ENCODE measurements around the gene SLC1A3. TPM values are rescaled to one million over a fixed set of nuclear protein-coding genes. Genes with fewer than 3 reads are reported as not detected.

The SLC1A3 gene
- total and polyA plus RNA-seq, 7 experiments from 2014 or later: 0.32 to 3.1 (median 0.62) TPM; not detected in 3

GRCh38 chr5:36607838-36608783, 1.7 kb downstream of the SLC1A3 start:
- no peaks in the 10 kb centered on the region for H3K4me1 ChIP-seq (ENCODE audit: control insufficient read depth in 2 of 2, insufficient read depth in 2 of 2, low read length in 2 of 2)
- H3K27me3 ChIP-seq (ENCODE audit: control insufficient read depth in 2 of 2, insufficient read depth in 2 of 2, low read length in 2 of 2): no peaks in the 10 kb centered on the region
- Mint-ChIP-seq H3K36me3 (no peaks in the 10 kb centered on the region), H3K27me3 (peaks cover 56 to 78% (median 69%) of the 10 kb centered on the region in 5 donors), H3K9me3 (peaks cover 0 to 5% (median 0%) of the 10 kb centered on the region in 11 donors), H3K4me1 (peaks cover 8 to 17% (median 14%) of the 10 kb centered on the region in 7 donors), H3K27ac (no peak overlapping the region), H3K4me3 (no peak overlapping the region)
- no peak for DNase-seq
- no peak overlapping the region for H3K4me3 ChIP-seq (ENCODE audit: low read length)
- H3K9me3 ChIP-seq (ENCODE audit: control insufficient read depth in 2 of 3, low read length in 3 of 3): no peaks in the 10 kb centered on the region
- ChIA-PET POLR2A (no interaction called here), CTCF (no interaction called here)
- intact Hi-C loops (cut with micrococcal nuclease): no loop called here
- H3K36me3 ChIP-seq (ENCODE audit: control insufficient read depth in 2 of 3, insufficient read depth in 3 of 3, low read length in 3 of 3): no peaks in the 10 kb centered on the region
- H3K27ac ChIP-seq (ENCODE audit: low read depth, low read length): no peak overlapping the region
- no peak for ATAC-seq

GRCh38 chr5:36610621-36611020, 4.2 kb downstream of the SLC1A3 start:
- H3K4me3 Mint-ChIP-seq: no peak overlapping the region
- ChIA-PET POLR2A (no interaction called here), CTCF (no interaction called here)
- H3K9me3 Mint-ChIP-seq: peaks cover 0 to 5% (median 0%) of the 10 kb centered on the region in 11 donors
- no peak for ATAC-seq
- no peak overlapping the region for H3K27ac Mint-ChIP-seq
- H3K36me3 Mint-ChIP-seq: no peaks in the 10 kb centered on the region
- H3K4me1 Mint-ChIP-seq: peaks cover 8 to 17% (median 13%) of the 10 kb centered on the region in 7 donors
- Histone ChIP-seq H3K27me3 (ENCODE audit: control insufficient read depth in 2 of 2, insufficient read depth in 2 of 2, low read length in 2 of 2) (no peaks in the 10 kb centered on the region), H3K36me3 (ENCODE audit: control insufficient read depth in 2 of 3, insufficient read depth in 3 of 3, low read length in 3 of 3) (no peaks in the 10 kb centered on the region), H3K27ac (ENCODE audit: low read depth, low read length) (no peak overlapping the region), H3K9me3 (ENCODE audit: control insufficient read depth in 2 of 3, low read length in 3 of 3) (no peaks in the 10 kb centered on the region), H3K4me3 (ENCODE audit: low read length) (no peak overlapping the region), H3K4me1 (ENCODE audit: control insufficient read depth in 2 of 2, insufficient read depth in 2 of 2, low read length in 2 of 2) (no peaks in the 10 kb centered on the region)
- intact Hi-C loops (cut with micrococcal nuclease): no loop called here
- H3K27me3 Mint-ChIP-seq: peaks cover 40 to 62% (median 52%) of the 10 kb centered on the region in 5 donors
- DNase-seq: no peak

DNA sequence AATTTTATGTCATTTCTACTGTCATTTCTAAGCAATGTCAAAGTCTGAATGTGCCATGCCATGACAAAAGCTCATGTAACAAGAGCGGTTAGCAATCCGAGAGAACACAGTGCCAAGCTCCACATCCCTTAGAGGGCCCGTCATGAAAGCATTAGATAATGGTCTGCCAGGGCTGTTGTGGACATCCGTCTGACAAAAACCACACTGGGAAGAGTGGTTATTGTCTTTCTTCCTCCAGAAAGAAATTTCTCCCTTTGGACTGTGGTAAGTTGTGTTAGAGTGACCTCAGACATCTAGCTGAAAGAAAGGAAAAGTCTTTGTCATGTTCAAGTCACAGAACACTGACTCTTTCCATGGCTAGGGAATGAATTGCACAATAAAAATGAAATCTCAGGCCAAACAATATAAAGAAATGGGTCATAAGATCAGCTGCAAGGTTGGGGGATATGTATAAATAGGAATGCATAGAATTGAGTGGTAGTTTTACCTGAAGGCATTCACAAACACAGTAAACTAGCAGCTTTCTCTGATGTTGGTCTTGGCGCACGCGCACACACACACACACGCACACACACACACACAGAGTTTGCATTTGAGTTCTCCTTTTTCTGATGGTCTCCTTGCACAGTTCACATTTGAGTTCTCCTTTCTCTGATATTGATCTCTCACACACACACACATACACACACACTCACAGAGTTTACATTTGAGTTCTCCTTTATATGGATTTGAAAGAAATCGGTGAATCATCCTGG, 5.3 kb downstream of the SLC1A3 start:
- CTCF ChIA-PET: no interaction called here
- ATAC-seq: no peak
- H3K9me3 Mint-ChIP-seq: peaks cover 0 to 5% (median 0%) of the 10 kb centered on the region in 11 donors
- Histone ChIP-seq H3K9me3 (ENCODE audit: control insufficient read depth in 2 of 3, low read length in 3 of 3) (no peaks in the 10 kb centered on the region), H3K27me3 (ENCODE audit: control insufficient read depth in 2 of 2, insufficient read depth in 2 of 2, low read length in 2 of 2) (no peaks in the 10 kb centered on the region), H3K36me3 (ENCODE audit: control insufficient read depth in 2 of 3, insufficient read depth in 3 of 3, low read length in 3 of 3) (no peaks in the 10 kb centered on the region), H3K4me1 (ENCODE audit: control insufficient read depth in 2 of 2, insufficient read depth in 2 of 2, low read length in 2 of 2) (no peaks in the 10 kb centered on the region), H3K4me3 (ENCODE audit: low read length) (no peak overlapping the region), H3K27ac (ENCODE audit: low read depth, low read length) (no peak overlapping the region)
- no peak overlapping the region for H3K27ac Mint-ChIP-seq
- H3K27me3 Mint-ChIP-seq: peaks cover 29 to 53% (median 47%) of the 10 kb centered on the region in 5 donors
- no peak for DNase-seq
- peaks cover 3 to 7% (median 6%) of the 10 kb centered on the region in 7 donors for H3K4me1 Mint-ChIP-seq
- no peaks in the 10 kb centered on the region for H3K36me3 Mint-ChIP-seq
- no peak overlapping the region for H3K4me3 Mint-ChIP-seq
- POLR2A ChIA-PET: no interaction called here
- intact Hi-C loops (cut with micrococcal nuclease): no loop called here

GRCh38 chr5:36613241-36613640, 6.8 kb downstream of the SLC1A3 start:
- H3K27ac ChIP-seq (ENCODE audit: low read depth, low read length): no peak overlapping the region
- Mint-ChIP-seq H3K27ac (no peak overlapping the region), H3K4me3 (no peak overlapping the region), H3K9me3 (peaks cover 0 to 5% (median 0%) of the 10 kb centered on the region in 11 donors), H3K36me3 (no peaks in the 10 kb centered on the region), H3K27me3 (peaks cover 15 to 43% (median 32%) of the 10 kb centered on the region in 5 donors), H3K4me1 (no peaks in the 10 kb centered on the region)
- no peak overlapping the region for H3K4me3 ChIP-seq (ENCODE audit: low read length)
- no peaks in the 10 kb centered on the region for H3K4me1 ChIP-seq (ENCODE audit: control insufficient read depth in 2 of 2, insufficient read depth in 2 of 2, low read length in 2 of 2)
- ATAC-seq (no peak), DNase-seq (no peak)
- H3K9me3 ChIP-seq (ENCODE audit: control insufficient read depth in 2 of 3, low read length in 3 of 3): no peaks in the 10 kb centered on the region
- POLR2A ChIA-PET: no interaction called here
- CTCF ChIA-PET: interaction anchor here (0.6 kb wide), 1 partner anchor 38 kb away, joined by 3 read pairs; no protein-coding TSS in a partner anchor
- intact Hi-C loops (cut with micrococcal nuclease): no loop called here
- H3K36me3 ChIP-seq (ENCODE audit: control insufficient read depth in 2 of 3, insufficient read depth in 3 of 3, low read length in 3 of 3): no peaks in the 10 kb centered on the region
- H3K27me3 ChIP-seq (ENCODE audit: control insufficient read depth in 2 of 2, insufficient read depth in 2 of 2, low read length in 2 of 2): no peaks in the 10 kb centered on the region

- POLR2A ChIA-PET: no interaction called here
- no peak for DNase-seq
- Mint-ChIP-seq H3K9me3 (peaks cover 0 to 5% (median 0%) of the 10 kb centered on the region in 11 donors), H3K4me3 (no peak overlapping the region), H3K4me1 (no peaks in the 10 kb centered on the region), H3K27me3 (peaks cover 11 to 36% (median 25%) of the 10 kb centered on the region in 5 donors), H3K36me3 (no peaks in the 10 kb centered on the region), H3K27ac (no peak overlapping the region)
- H3K27me3 ChIP-seq (ENCODE audit: control insufficient read depth in 2 of 2, insufficient read depth in 2 of 2, low read length in 2 of 2): no peaks in the 10 kb centered on the region
- no peak overlapping the region for H3K4me3 ChIP-seq (ENCODE audit: low read length)
- H3K4me1 ChIP-seq (ENCODE audit: control insufficient read depth in 2 of 2, insufficient read depth in 2 of 2, low read length in 2 of 2): no peaks in the 10 kb centered on the region
- ATAC-seq: no peak
- no peaks in the 10 kb centered on the region for H3K9me3 ChIP-seq (ENCODE audit: control insufficient read depth in 2 of 3, low read length in 3 of 3)
- CTCF ChIA-PET: interaction anchor here (0.6 kb wide), 1 partner anchor 38 kb away, joined by 3 read pairs; no protein-coding TSS in a partner anchor
- intact Hi-C loops (cut with micrococcal nuclease): no loop called here
- no peaks in the 10 kb centered on the region for H3K36me3 ChIP-seq (ENCODE audit: control insufficient read depth in 2 of 3, insufficient read depth in 3 of 3, low read length in 3 of 3)
- no peak overlapping the region for H3K27ac ChIP-seq (ENCODE audit: low read depth, low read length)
Measured at GRCh38 chr5:36613771-36614656, 7.6 kb downstream of the SLC1A3 start.

GRCh38 chr5:36614657-36615308, 8.4 kb downstream of the SLC1A3 start:
- Mint-ChIP-seq H3K27me3 (peaks cover 11 to 30% (median 18%) of the 10 kb centered on the region in 5 donors), H3K27ac (no peak overlapping the region), H3K4me1 (no peaks in the 10 kb centered on the region), H3K36me3 (no peaks in the 10 kb centered on the region), H3K4me3 (no peak overlapping the region), H3K9me3 (peaks cover 0 to 5% (median 0%) of the 10 kb centered on the region in 11 donors)
- Histone ChIP-seq H3K27me3 (ENCODE audit: control insufficient read depth in 2 of 2, insufficient read depth in 2 of 2, low read length in 2 of 2) (no peaks in the 10 kb centered on the region), H3K4me1 (ENCODE audit: control insufficient read depth in 2 of 2, insufficient read depth in 2 of 2, low read length in 2 of 2) (no peaks in the 10 kb centered on the region), H3K9me3 (ENCODE audit: control insufficient read depth in 2 of 3, low read length in 3 of 3) (no peaks in the 10 kb centered on the region), H3K4me3 (ENCODE audit: low read length) (no peak overlapping the region), H3K27ac (ENCODE audit: low read depth, low read length) (no peak overlapping the region), H3K36me3 (ENCODE audit: control insufficient read depth in 2 of 3, insufficient read depth in 3 of 3, low read length in 3 of 3) (no peaks in the 10 kb centered on the region)
- intact Hi-C loops (cut with micrococcal nuclease): no loop called here
- ATAC-seq (no peak), DNase-seq (no peak)
- CTCF ChIA-PET: no interaction called here
- POLR2A ChIA-PET: no interaction called here

All from naive thymus-derived CD4-positive, alpha-beta T cell (primary cell).